GM23248 (cell line): ENCODE data around the gene ANKS1B. TPM values are rescaled to one million over a fixed set of nuclear protein-coding genes. Genes with fewer than 3 reads are reported as not detected.

Experiments used
- DNase-seq: peaks from one replicate; pipeline ENCODE4 v3.0.0-alpha.2; 2015
- H2AFZ ChIP-seq: fragments of 200-600 bp; sonication (generic); 2 replicates; pipeline ENCODE4 v1.6.1; 2016; ENCODE audit warnings: antibody characterized with exemption
- H3F3A ChIP-seq: fragments of 200-600 bp; sonication (generic); 2 replicates; pipeline ENCODE4 v1.6.1; 2016; ENCODE audit warnings: mild to moderate bottlenecking, antibody characterized with exemption, mixed run types; ENCODE audit not compliant: insufficient read depth
- H3K27ac ChIP-seq: fragments of 200-600 bp; sonication (generic); 2 replicates; pipeline ENCODE4 v1.5.1; 2016; ENCODE audit warnings: mild to moderate bottlenecking
- H3K27me3 ChIP-seq: fragments of 200-600 bp; sonication (generic); replicated peaks from 2 replicates; pipeline ENCODE4 v1.6.1; 2016; ENCODE audit warnings: mild to moderate bottlenecking; ENCODE audit not compliant: insufficient read depth
- H3K36me3 ChIP-seq: fragments of 200-600 bp; sonication (generic); 2 replicates; pipeline ENCODE4 v1.6.1; 2016; ENCODE audit warnings: low read depth, mild to moderate bottlenecking
- H3K4me1 ChIP-seq: fragments of 200-600 bp; sonication (generic); 2 replicates; pipeline ENCODE4 v1.6.1; 2016; ENCODE audit warnings: mild to moderate bottlenecking; ENCODE audit not compliant: insufficient read depth
- H3K4me2 ChIP-seq: fragments of 200-600 bp; sonication (generic); one replicate; pipeline ENCODE4 v1.6.1; 2016; ENCODE audit warnings: mild to moderate bottlenecking; ENCODE audit not compliant: unreplicated experiment
- H3K4me3 ChIP-seq: fragments of 200-600 bp; sonication (generic); 2 replicates; pipeline ENCODE4 v1.5.1; 2016; ENCODE audit warnings: mild to moderate bottlenecking
- H3K79me2 ChIP-seq: fragments of 200-600 bp; sonication (generic); 2 replicates; pipeline ENCODE4 v1.6.1; 2016; ENCODE audit warnings: mild to moderate bottlenecking; ENCODE audit not compliant: insufficient read depth
- H3K9ac ChIP-seq: fragments of 200-600 bp; sonication (generic); 2 replicates; pipeline ENCODE4 v1.6.1; 2016; ENCODE audit warnings: mild to moderate bottlenecking
- H3K9me2 ChIP-seq: fragments of 200-600 bp; sonication (generic); 2 replicates; pipeline ENCODE4 v1.6.1; 2016; ENCODE audit warnings: mixed run types, mild to moderate bottlenecking, moderate library complexity; ENCODE audit not compliant: insufficient read depth
- H3K9me3 ChIP-seq: fragments of 200-600 bp; sonication (generic); one replicate; pipeline ENCODE4 v1.6.1; 2017; ENCODE audit warnings: low read depth
- H4K20me1 ChIP-seq: fragments of 200-600 bp; sonication (generic); 2 replicates; pipeline ENCODE4 v1.6.0; 2016; ENCODE audit not compliant: insufficient read depth
- EZH2 ChIP-seq: fragments of 200-600 bp; sonication (generic); IDR thresholded peaks from 2 replicates; pipeline ENCODE4 v1.6.1; 2018; ENCODE audit warnings: antibody characterized with exemption, mild to moderate bottlenecking; ENCODE audit not compliant: insufficient read depth, poor library complexity, severe bottlenecking
- EZH2phosphoT487 ChIP-seq: fragments of 200-600 bp; sonication (generic); IDR thresholded peaks from 2 replicates; pipeline ENCODE4 v1.6.1; 2018; ENCODE audit warnings: antibody characterized with exemption, moderate library complexity, mild to moderate bottlenecking, low read depth; ENCODE audit not compliant: insufficient read depth
- WGBS, 2 experiments: methylation state at CpG; one replicate each; pipeline ENCODE4 v1.1.6; 2015 to 2017; ENCODE audit warnings: low lambda C conversion rate in 2 of 2, low coverage in 1 of 2; ENCODE audit errors: missing lambda C conversion rate in 2 of 2; 5-methylcytosine and 5-hydroxymethylcytosine counted together
- in situ Hi-C: fragments of 300-500 bp; cut with MboI; formaldehyde crosslinking; loops from 2 replicates; pipeline ENCODE4 v1.15.0; 2020
- polyA plus RNA-seq: library from polyadenylated mRNA; unstranded; fragments of >200 nt; fragmentation: Nextera tagmentation; extraction: Ambion mirVana; gene quantifications from 2 replicates; pipeline ENCODE4 v1.2.1, GENCODE V29; 2016
- total RNA-seq: library from RNA; depleted of rRNA; stranded (reverse); fragments of >200 nt; shearing (Covaris generic); gene quantifications from 2 replicates; pipeline ENCODE4 v1.2.3, GENCODE V29; 2014

ANKS1B gene
- total and polyA plus RNA-seq, 2 experiments from 2014 or later = not detected

GRCh38 chr12:98830657-98831056, 1154.1 kb downstream of the ANKS1B start:
- no peak for DNase-seq
- no peak overlapping the region for H3K27ac ChIP-seq
- no peaks in the 10 kb centered on the region for H3K79me2 ChIP-seq
- H3K9me3 ChIP-seq = no peaks in the 10 kb centered on the region
- no peaks in the 10 kb centered on the region for H3K4me1 ChIP-seq
- no peaks in the 10 kb centered on the region for H3K9me2 ChIP-seq
- no peak overlapping the region for H3K4me3 ChIP-seq
- no peak overlapping the region for H3K4me2 ChIP-seq
- in situ Hi-C loops = no loop called here
- WGBS, 2 experiments = 71 to 72% methylated on average over 7 of the region's 7 CpGs
- H4K20me1 ChIP-seq = no peaks in the 10 kb centered on the region
- H2AFZ ChIP-seq = no peak overlapping the region
- H3K36me3 ChIP-seq = no peaks in the 10 kb centered on the region
- peaks cover 4% of the 10 kb centered on the region; the same call in 1 of the 2 replicates for H3K27me3 ChIP-seq
- H3F3A ChIP-seq = no peaks in the 10 kb centered on the region
- H3K9ac ChIP-seq = no peak overlapping the region
- TF ChIP-seq EZH2phosphoT487 (no peak), EZH2 (no peak)

GRCh38 chr12:98828802-98829600, 1155.7 kb downstream of the ANKS1B start:
- Histone ChIP-seq H3K79me2 (no peaks in the 10 kb centered on the region), H3F3A (no peaks in the 10 kb centered on the region), H3K27ac (no peak overlapping the region), H3K9ac (no peak overlapping the region), H4K20me1 (no peaks in the 10 kb centered on the region), H3K9me3 (no peaks in the 10 kb centered on the region), H3K4me1 (no peaks in the 10 kb centered on the region), H3K4me3 (no peak overlapping the region), H3K4me2 (no peak overlapping the region), H2AFZ (no peak overlapping the region), H3K9me2 (no peaks in the 10 kb centered on the region), H3K27me3 (peaks cover 4% of the 10 kb centered on the region; the same call in 1 of the 2 replicates), H3K36me3 (no peaks in the 10 kb centered on the region)
- no peak for DNase-seq
- WGBS, 2 experiments = 48 to 50% methylated on average over 8 of the region's 8 CpGs
- in situ Hi-C loops = no loop called here
- TF ChIP-seq EZH2 = no peak
- no peak for TF ChIP-seq EZH2phosphoT487

- no peak overlapping the region for H2AFZ ChIP-seq
- H3K36me3 ChIP-seq = no peaks in the 10 kb centered on the region
- no peak overlapping the region for H3K4me3 ChIP-seq
- no peaks in the 10 kb centered on the region for H3K4me1 ChIP-seq
- no peak overlapping the region for H3K4me2 ChIP-seq
- H3K9me3 ChIP-seq = no peaks in the 10 kb centered on the region
- no peaks in the 10 kb centered on the region for H3K79me2 ChIP-seq
- in situ Hi-C loops = no loop called here
- no peaks in the 10 kb centered on the region for H3K9me2 ChIP-seq
- H3F3A ChIP-seq = no peaks in the 10 kb centered on the region
- H3K27ac ChIP-seq = no peak overlapping the region
- TF ChIP-seq EZH2phosphoT487 = no peak
- no peak for TF ChIP-seq EZH2
- no peaks in the 10 kb centered on the region for H4K20me1 ChIP-seq
- 64 to 68% methylated on average over 5 of the region's 5 CpGs for WGBS, 2 experiments
- no peak overlapping the region for H3K9ac ChIP-seq
- no peak for DNase-seq
- 0 out of 2 replicates have a peak, but pooled peaks cover 7% of the 10 kb centered on the region for H3K27me3 ChIP-seq
Observed at GRCh38 chr12:98823012-98823411, 1161.7 kb downstream of the ANKS1B start.

- H4K20me1 ChIP-seq = no peaks in the 10 kb centered on the region
- H3K36me3 ChIP-seq = no peaks in the 10 kb centered on the region
- no peak overlapping the region for H2AFZ ChIP-seq
- DNase-seq = no peak
- no peak overlapping the region for H3K4me2 ChIP-seq
- H3K9me2 ChIP-seq = no peaks in the 10 kb centered on the region
- no peaks in the 10 kb centered on the region for H3K79me2 ChIP-seq
- 13 to 16% methylated on average over 3 of the region's 3 CpGs for WGBS, 2 experiments
- H3K9me3 ChIP-seq = no peaks in the 10 kb centered on the region
- H3K4me3 ChIP-seq = no peak overlapping the region
- H3K27ac ChIP-seq = no peak overlapping the region
- in situ Hi-C loops = no loop called here
- TF ChIP-seq EZH2phosphoT487 = no peak
- no peak for TF ChIP-seq EZH2
- no peaks in the 10 kb centered on the region for H3K4me1 ChIP-seq
- no peaks in the 10 kb centered on the region for H3F3A ChIP-seq
- no peak overlapping the region for H3K9ac ChIP-seq
- H3K27me3 ChIP-seq = 0 out of 2 replicates have a peak, but pooled peaks cover 7% of the 10 kb centered on the region
Observed at GRCh38 chr12:98821866-98822265, 1162.9 kb downstream of the ANKS1B start.
